GM21529 (cell line): ENCODE data around the gene MTCH1.
A peak's percentile ranks its signal among the peaks of the same experiment; 100 is the strongest.

Experiments
- ATAC-seq: cut with Tn5 transposase; IDR thresholded peaks from one replicate; pipeline ENCODE4 v1.9.1; 2021; ENCODE audit not compliant: unreplicated experiment

The MTCH1 gene

GRCh38 chr6:37018198-37019064 is 32.4 kb upstream of the MTCH1 start:
- peak; percentile 91 for ATAC-seq

DNA sequence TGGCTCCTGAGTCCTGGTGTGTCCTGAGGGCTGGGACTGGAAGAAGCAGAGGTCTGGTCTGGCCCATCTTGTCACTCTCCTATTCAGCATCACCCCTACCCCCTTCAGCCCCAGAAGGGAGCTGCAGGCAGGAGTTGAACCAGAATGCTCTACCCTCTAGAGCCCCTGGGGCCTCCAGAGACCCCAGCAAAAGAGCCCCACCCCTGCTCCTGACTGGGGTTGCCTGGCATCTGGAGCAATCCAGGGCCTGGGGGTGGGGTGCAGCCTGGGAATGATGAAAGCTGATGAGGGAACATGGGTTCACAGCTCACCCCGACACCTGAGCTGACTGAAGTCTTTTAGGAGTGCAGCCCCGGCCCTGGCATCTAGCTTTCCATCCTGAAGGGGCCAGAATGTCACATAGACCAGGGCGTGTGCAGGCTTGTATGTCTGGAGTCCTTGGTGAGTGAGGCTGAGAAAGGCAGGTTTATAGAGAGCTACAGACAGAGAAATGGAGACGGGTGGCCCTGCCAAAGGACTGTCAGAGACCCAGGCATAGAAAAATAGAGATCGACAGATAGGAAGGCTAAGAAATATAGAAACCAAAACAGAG is 31.7 kb upstream of the MTCH1 start:
- ATAC-seq, result no peak

DNA sequence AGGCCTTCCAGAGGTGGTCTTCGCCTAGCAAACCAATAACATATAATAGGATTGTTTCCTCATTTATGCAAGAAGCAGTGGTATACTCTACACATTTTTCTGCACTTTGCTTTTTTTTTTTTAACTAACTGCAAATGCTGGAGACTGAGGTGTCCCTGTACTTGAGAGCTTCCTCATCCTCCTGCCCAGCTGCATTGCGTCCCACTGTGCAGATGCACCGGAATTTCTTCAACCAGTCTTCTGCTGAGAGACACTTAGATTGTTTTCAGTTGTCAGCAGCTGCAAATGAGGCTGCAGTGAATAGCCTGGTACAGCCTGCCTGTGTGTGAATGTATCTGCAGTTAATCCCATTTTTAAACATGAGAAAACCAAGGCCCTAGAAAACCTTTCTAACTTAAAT is 31.0 kb upstream of the MTCH1 start:
- ATAC-seq, result no peak

DNA sequence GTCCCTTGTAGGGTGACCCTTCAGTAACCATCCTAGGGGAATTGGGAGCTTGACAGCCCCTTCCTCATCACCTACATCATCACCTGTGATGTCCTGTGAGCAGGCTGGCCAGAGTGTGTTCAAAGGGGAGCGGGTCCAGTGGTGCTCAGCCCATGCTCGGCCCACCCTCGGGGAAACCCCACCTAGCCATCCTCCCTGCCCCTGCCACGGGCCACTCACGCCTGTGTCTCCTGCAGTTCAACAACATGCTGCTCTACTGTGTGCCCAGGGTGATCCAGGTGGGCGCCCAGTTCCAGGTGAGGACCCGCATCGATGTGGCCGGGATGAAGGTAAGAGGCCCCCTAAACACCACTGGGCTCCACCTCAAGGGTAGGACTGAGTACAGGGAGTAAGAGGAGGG is 29.5 kb upstream of the MTCH1 start:
- no peak for ATAC-seq

- ATAC-seq, result no peak
These were observed 28.7 kb upstream of the MTCH1 start for GRCh38 chr6:37014667-37015066.

DNA sequence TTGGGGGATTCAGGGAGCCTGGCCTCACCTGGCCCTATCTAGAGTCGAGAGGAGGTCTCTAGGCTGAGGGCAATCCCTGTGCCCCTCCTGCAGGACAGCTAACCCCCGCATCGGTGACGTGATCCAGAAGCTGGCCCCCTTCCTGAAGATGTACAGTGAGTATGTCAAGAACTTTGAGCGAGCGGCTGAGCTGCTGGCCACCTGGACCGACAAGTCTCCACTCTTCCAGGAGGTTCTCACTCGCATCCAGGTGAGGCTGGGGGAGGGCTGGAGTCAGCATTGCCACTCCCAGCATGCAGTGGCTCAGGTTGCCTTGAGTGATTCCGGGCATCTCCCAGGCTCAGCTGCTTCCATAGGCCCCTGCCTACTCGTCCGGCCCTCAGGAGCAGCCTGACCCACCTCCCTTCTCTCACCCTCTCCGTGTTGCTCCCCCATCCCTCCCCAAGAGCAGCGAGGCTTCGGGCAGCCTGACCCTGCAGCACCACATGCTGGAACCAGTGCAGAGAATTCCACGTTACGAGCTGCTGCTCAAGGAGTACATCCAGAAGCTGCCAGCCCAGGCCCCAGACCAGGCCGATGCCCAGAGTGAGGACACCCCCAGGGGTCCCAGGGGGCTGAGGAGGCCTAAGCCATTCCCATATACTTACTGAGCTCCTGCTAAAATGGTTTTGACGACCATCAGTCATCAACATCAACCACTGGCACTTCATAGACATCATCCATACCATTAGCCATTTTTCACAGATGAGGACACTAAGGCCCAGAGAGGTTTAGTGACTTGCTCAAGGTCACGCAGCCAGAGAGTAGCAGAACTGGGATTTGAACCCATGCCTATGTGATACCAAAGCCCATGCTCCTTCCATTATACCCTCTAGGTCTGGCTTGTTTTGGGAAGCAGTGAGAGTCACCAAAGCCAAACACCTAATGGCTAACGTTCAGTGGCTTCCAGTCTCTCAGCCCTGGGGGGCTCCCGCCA is 27.8 kb upstream of the MTCH1 start:
- ATAC-seq, result no peak

DNA sequence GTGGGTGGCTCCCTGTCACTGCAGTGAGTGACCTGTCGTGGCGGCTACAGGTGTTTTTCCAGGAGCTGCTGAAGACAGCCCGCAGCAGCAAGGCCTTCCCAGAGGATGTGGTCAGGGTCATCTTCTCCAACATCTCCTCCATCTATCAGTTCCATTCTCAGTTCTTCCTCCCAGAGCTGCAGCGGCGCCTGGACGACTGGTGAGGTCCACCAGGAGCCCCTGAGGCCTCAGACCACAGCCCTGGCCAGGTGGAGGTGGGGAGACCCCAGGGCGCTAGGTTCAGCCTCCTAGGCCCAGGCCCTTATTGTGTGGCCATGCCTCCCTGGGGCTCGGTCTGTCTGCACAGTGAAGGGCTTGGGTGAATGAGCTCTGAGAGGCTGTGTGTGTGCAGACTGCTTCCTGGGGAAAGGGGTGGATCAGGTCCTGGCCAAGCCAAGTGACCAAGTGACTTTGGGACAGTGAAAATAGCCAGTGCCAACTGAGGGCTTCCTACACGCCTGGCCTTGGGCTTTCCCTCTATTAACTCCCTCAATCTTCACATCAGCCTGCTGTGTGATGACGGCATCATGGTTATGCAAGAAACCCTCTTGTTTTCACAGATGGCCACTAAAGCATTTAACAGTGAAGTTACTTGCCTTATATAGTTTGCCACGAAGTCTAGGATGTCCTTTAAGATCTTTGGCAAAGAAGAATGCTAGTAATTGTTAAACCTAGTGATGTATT is 25.8 kb upstream of the MTCH1 start:
- ATAC-seq, result no peak

DNA sequence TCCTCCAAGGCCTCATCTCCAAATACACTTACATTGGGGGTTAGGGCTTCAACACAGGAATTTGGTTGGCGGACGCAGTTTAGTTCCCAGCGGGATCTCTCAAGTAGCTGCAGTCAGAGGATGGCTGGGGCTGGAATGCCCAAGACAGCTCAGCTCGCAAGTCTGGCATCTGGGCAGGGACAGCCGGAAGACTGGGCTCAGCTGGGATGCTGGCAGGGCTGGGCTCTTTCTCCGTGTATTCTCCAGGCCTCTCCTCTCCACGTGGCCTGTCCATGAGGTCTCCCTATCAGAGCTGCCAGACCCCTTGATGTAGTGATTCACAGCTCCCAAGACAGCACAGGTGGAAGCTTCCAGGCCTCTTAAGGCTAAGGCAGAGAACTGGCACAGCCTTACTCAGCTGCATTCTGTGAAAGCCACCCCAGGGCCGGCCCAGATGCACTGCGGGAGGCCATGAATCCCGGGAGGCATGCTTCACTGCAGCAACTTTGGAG is 24.5 kb upstream of the MTCH1 start:
- no peak for ATAC-seq

- no peak for ATAC-seq
These were observed 22.8 kb upstream of the MTCH1 start for GRCh38 chr6:37008484-37009465.

- peak; percentile 39 for ATAC-seq
These were observed 21.5 kb upstream of the MTCH1 start for GRCh38 chr6:37007340-37008043.

GRCh38 chr6:37006793-37007339 is 20.9 kb upstream of the MTCH1 start:
- no peak for ATAC-seq

DNA sequence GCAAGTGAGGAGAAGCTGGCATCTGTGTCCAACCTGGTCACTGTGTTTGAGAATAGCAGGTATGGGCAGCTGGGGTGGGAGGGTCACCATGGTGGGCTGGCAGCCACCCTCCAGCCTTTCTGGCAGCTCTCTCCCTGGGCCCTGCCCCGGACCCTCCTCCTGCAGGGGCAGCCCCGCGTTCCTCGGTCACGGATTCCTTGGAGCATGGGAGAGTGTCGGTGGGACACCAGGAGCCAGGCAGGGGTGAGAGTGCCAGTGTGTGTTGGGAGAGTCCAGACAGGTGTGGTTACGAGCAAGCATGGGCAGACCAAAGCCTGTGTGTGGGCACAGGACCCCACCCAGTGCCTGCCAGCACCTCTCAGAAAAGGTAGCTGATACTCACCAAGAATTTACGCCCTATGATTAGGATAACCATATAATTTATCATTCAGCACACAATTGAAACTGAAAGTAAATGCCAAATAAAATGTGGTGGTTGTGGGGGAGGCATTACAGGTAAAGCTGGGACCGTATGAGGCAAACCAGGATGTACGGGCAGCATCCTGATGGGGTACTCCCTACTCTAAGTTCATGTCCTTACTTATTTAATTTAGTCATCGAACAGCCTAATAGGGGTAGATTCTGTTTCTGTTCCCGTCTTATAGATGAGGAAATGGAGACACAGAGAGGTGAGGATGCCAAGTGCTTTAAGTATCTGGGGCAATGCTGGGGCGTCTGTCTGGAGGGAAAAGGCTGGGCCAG is 20.0 kb upstream of the MTCH1 start:
- ATAC-seq, result peak; percentile 1

DNA sequence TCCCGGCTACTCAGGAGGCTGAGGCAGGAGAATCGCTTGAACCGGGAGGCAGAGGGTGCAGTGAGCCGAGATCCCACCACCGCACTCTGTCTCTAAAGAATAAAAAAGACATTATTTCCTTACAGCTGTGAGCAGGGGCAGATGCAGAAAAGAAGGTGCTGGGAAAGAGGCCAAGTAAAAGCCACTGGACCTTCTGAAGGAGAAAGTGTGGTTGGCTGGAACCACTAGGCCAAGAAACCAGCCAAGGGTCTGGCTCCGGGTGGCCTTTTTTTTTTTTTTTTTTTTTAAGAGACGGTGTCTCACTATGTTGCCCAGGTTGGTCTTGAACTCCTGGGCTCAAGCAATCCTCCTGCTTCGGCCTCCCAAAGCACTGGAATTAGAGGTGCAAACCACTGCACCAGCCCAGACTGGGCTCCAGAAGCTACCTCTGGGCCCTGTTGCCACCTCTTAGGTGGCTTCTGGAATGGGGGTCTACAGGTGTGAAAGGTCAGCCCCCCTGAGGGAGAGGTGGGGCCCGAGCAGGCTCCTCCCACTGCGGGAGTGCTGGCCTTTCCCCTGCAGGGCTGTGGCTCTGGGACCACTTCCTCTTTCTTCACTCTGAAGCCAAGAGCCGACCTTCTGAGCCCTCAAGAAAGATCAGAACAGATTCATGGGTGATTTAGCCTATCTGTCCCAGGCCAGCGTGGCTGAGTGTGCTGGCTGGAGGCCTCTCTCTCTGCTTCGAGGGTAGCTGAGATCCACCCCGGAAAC is 19.2 kb upstream of the MTCH1 start, which contains the start of gene FGD2:
Gene FGD2, plus strand, starts transcription at position 595 of the 750 bp plus-strand sequence. CDS start 163 bp downstream, outside the sequence.
- peak; percentile 67 for ATAC-seq

DNA sequence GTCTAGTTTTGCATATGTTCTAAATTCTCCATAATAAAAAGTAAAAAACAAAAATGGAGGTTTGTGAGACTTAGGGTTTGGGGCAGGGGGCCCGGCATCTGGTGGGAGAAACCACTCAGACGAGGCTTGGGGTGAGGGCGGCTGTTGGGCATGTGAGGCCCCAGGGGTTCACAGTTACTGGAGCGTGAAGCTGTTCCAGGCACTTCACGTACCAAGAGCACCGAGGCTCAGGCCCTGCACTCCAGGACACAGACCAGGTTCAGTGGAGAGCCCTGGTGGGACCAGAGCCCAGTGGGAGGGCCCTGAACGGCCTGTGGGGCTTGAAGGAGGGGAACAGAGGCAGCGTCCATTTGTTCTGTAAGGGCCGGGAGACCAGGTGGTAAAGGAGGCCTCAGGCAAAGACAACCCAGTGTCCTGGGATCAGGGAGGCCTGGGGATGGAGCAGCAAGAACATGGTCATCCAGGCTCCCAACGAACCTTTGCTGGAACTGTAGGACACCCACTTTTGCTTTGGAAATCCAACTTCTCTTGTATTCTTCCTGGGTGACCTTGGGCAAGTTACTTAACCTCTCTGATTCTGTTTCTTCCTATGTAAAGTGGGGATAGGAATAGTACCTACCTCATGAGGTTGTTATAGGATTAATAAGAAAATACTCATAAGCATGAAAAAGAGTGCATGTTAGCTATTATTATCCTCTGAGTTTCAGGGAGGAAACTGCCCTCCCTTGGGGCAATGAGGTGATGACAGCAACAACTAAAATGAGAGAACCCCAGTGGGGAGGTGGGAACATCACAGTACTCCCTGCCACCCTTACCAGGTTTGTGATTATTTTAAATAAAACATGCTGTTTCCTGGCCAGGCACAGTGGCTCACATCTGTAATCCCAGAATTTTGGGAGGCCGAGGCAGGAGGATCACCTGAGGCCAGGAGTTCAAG is 18.3 kb upstream of the MTCH1 start:
- ATAC-seq, result no peak

DNA sequence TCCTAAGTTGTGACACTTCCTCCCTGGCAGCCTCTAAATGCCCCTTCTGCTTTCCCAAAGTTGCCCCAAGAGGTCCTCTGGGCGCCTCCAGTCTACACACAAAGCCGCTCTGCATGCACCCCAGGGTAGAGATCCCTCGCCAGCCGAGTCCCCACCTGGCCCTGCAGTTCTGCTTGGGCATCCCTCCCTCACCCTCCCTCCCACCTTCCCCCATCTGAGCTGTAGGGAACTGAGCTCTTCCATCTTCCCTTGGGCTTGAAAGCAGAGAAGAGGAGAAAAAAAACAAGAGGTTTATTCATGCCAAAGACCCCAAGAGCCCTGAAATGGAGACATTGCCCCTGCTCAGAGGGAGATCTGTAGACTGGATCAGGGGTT is 13.7 kb upstream of the MTCH1 start:
- ATAC-seq, result no peak
